ENCODE results near the gene OTOA. TPM values are rescaled to one million over a fixed set of nuclear protein-coding genes. Genes with fewer than 3 reads are reported as not detected.
A peak's percentile ranks its signal among the peaks of the same experiment; 100 is the strongest.
"Not testable (repeated sequence)": the region's sequence is repeated elsewhere in the genome, so short reads cannot be mapped to it uniquely, and the experiment has no call there.

The OTOA gene
- total RNA-seq, 1 experiment from 2014 or later, result 0.10 TPM

DNA sequence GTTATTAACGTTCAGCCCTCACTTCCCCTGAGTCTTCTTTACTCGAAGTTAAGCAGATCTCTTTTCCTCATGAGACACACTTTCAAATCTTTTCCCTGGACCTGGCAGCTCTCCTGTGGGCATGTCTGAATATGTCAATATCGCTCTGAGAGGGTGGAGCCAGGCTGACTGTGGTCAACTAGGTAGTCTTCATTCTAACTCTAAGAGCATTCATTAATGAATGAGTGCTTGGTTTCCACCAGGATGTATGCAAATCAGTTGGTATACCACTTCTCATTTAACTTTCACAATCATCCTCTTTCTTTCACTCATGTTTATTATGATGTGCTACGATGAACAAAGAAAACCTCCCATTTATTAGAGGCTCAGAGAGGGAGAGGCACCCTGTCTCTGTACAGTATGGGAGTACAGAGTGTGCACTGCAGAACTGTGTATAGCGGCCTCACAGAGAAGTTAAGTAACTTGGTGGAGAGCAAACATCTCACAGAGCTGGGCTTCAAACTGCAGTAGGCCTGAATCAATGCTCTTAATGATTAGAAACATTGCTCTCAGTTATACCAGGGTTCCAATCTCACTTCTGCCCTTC, 39.9 kb downstream of the OTOA start:
- in situ Hi-C loops (cut with HindIII; ENCODE audit: low sequenced_read_pairs), result no loop called here
- DNase-seq (ENCODE audit: low spot score), result no peak

DNA sequence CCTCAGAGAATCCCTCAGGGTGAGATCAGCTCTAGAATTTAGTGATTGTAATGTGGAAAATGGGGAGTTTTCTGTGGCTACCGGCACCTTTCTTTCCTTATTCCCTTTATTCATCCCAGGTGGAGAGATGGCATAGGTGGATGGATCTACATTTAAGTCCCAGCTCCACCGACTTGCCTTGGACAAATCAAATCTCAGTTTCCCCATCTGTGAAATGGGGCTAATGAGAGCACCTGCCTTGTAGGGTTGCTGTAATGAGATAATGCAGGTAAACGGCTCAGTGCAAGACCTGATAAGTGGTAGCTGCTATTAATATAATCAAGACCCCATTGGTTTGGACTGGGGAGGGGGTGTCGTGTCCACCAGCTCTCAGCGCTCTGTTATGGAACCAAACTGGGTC, 40.5 kb downstream of the OTOA start:
- in situ Hi-C loops (cut with HindIII; ENCODE audit: low sequenced_read_pairs), result no loop called here
- no peak for DNase-seq (ENCODE audit: low spot score)

DNA sequence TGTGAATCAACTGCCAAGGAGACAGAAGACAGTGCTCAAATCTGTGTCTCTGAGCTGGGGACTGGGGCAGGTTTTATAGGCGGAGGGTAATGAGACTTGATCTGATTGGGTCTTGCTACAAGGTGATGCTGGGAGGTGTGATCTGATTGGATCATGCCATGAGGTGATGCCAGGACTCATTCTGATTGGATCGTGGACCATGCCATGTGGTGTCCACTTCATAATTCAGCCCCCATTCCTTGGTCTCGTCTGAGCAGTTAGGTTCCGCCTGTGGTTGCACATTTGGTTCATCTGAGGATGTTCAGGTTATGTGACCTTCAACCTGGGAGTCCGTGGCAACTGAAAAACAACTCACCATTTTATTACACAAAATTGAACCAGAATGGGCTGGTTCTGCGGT, 41.0 kb downstream of the OTOA start:
- in situ Hi-C loops (cut with HindIII; ENCODE audit: low sequenced_read_pairs), result no loop called here
- DNase-seq (ENCODE audit: low spot score), result no peak

DNA sequence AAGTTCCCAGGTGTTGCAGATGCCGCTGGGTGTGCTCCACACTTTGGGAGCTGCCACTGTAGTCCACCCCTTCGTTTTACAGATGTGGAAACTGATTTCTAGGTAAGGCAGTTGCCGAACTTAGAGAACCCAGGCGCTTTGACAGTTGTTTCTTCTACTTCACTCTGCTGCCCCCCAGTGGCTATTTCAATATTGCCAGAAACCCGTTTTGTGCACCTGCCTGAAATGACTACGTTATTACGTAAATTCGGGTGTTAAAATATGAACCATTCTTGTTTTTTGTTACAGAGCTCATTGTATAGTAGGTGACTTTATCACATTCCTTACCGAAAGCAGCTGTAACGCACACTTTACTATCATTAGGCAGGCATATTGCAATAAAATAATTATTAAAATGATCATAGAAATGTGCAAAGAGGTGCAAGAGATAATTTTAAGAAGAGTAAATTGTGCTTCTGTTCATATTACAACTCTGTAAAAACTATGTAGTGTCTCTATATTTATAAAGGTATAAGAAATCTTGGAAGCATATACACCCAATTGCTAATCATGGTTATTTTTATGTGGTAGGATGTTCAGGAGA, 44.9 kb downstream of the OTOA start:
- peak; percentile 81 for DNase-seq (ENCODE audit: low spot score)
- in situ Hi-C loops (cut with HindIII; ENCODE audit: low sequenced_read_pairs), result no loop called here

DNA sequence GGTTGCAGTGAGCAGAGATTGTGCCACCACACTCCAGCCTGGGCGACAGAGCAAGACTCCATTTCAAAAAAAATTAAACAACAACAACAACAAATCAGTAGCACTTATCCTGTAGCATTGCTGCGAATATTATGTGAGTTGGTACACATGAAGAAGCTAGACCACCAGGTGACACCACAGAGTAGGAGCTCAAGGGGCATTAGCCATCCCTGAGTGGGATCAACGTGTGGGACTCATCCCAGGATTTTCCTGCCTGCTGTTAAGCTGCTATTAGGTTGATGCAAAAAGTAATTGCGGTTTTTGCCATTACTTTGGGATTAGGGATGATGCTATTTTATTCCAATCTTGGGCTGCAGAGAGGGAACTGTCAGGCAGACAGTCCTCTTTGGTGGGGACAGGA, 47.2 kb downstream of the OTOA start:
- in situ Hi-C loops (cut with HindIII; ENCODE audit: low sequenced_read_pairs), result no loop called here
- no peak for DNase-seq (ENCODE audit: low spot score)

DNA sequence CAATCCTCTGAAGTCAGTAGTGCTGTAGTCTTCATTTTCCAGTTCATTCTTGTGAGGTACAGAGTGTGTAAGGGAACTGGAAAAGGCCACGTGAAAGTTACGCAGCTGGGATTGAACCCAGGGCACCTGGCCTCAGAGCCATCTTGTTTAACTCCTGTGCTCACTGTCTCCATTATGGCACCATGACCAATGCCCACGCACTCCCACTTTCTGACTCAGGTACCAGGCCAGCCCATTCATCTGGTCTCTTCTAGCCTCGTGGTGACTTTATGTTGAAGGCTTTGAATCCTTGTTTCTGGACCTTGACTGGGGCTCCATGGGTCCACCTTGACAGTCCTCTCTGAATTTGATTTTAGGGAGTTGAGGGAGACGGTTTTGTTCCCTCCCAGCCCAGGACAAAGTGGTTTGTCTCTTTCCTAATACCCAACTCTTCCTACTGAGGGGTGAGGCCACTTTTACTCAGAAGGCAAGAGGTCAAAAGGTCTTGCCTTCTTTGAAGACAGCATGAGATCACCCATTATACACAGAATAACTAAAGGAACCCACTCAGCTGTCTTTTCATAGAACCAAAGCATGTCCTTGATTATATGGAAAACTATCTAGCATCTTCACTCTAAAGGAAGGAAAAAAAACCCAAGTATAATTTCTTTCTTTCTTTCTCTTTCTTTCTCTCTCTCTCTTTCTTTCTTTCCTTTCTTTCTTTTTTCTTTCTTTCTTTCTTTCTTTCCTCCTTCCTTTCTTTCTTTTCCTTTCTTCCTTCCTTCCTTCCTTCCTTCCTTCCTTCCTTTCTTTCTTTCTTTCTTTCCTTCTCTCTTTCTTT, 50.0 kb downstream of the OTOA start:
- in situ Hi-C loops (cut with HindIII; ENCODE audit: low sequenced_read_pairs), result no loop called here
- DNase-seq (ENCODE audit: low spot score), result no peak

DNA sequence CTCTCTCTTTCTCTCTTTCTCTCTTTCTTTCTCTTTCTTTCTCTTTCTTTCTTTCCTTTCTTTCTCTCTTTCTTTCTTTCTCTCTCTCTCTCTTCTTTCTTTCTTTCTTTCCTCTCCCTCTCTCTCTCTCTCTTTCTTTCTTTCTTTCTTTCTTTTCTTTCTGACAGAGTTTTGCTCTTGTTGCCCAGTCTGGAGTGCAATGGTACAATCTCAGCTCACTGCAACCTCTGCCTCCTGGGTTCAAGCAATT, 50.5 kb downstream of the OTOA start:
- DNase-seq (ENCODE audit: low spot score); in situ Hi-C loops (cut with HindIII; ENCODE audit: low sequenced_read_pairs): not testable (repeated sequence)

DNA sequence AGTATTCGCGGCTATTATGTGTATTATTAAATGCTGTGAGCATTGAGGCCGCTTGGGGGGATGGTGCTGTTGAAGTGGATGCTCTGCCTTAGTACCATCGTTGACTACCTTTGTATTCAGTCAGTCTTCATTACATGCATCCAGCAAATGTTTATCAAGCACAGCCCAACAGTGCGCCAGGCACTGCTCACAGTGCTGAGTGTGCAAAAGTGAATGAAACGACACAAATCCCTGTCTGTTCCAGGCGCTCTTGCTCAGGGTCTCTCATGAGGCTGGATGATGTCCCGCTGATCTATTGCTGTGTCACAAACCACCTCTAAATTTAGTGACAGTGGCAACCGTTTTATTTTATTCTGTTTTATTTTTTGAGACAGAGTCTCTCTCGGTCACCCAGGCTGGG, 53.8 kb downstream of the OTOA start:
- no peak for DNase-seq (ENCODE audit: low spot score)
- in situ Hi-C loops (cut with HindIII; ENCODE audit: low sequenced_read_pairs), result no loop called here

DNA sequence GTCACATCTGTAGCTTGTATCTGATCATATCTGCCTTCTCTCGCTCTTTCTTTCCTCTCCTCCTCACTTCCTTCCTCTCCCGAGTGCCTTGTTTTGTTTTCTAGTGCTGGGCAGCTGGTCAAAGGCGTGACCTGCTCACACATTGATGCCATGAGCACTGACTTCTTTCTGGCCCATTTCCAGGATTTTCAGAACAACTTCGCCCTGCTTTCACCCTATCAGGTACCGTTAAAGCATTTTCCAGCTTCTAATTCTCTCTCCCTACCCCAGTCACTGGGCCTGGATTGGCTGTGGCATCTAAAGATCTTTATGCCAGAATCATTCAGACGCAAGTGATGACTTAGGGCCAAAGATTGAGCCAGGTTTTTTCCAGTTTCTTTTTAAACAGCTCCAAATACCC, 55.5 kb downstream of the OTOA start:
- in situ Hi-C loops (cut with HindIII; ENCODE audit: low sequenced_read_pairs), result no loop called here
- peak; percentile 27 for DNase-seq (ENCODE audit: low spot score)

DNA sequence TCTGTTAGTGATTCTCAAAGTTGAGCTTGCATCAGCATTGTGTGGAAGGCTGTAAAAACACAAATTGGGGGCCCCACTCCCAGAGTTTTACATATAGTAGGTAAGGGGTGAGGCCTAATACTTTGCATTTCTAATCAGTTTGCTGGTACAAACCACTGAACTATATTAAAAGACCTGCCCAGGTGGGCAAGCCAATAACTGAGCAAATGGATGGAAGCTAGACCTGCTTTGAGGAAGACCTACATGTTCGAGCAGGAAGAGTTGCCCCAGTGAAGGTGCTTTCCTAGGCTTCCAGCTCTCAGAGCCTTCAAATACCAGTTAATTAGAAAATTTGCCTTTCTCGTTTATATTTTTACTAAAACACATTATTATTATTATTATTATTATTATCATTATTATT, 56.8 kb downstream of the OTOA start:
- in situ Hi-C loops (cut with HindIII; ENCODE audit: low sequenced_read_pairs), result no loop called here

DNA sequence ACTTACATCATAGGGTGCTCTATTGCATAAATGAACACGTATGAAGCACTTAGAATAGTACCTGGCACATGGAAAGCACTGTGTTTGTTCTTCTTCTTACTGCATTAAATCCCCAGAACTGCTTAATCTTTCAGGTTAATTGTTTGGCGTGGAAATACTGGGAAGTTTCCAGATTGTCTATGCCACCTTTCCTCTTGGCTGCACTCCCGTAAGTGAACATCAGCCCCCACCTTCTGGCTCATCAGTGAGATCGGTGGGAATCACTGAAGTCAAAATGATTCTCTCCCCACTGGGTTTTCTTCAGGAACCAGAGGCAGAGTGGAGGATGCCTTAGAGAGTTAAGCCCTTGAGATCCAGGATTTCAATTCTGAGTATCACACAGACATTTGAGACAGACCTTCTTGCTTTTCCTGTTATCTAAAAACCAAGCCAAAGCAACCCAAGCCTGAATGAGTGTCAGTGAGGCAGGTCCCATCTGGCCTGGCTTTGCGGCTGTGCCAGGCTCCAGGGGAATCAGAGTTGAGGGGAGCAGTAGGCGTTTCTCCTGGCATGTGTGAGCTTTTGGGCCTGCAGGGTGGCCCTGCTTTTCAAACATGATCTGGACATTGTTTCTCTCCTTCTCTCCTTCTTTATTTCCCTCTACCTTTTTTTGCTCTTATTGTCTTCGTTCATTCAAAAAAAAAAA, 59.1 kb downstream of the OTOA start:
- in situ Hi-C loops (cut with HindIII; ENCODE audit: low sequenced_read_pairs), result no loop called here
- DNase-seq (ENCODE audit: low spot score), result peak; percentile 90

More for the DNA sequence above, 56.8 kb downstream of the OTOA start:
- DNase-seq (ENCODE audit: low spot score), result no peak

DNA sequence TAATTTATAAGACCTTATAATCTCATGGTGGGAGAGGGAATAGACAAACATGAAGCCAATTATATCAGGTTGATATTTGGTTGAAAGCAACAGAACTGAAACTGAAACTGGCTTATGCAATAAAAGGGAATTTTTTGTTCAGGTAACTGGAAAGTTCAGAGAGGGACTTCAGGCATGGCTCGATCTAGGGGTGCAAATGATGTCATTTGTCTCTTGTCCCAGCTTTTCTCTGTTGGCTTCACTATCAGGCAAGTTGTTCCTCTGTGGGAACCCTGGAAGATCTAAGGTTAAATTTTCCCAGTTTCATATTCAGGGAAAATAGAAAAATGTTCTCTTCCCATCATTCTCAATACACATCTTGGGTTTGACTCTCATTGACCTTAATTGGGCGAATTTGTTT, 59.8 kb downstream of the OTOA start:
- DNase-seq (ENCODE audit: low spot score), result no peak
- in situ Hi-C loops (cut with HindIII; ENCODE audit: low sequenced_read_pairs), result no loop called here

DNA sequence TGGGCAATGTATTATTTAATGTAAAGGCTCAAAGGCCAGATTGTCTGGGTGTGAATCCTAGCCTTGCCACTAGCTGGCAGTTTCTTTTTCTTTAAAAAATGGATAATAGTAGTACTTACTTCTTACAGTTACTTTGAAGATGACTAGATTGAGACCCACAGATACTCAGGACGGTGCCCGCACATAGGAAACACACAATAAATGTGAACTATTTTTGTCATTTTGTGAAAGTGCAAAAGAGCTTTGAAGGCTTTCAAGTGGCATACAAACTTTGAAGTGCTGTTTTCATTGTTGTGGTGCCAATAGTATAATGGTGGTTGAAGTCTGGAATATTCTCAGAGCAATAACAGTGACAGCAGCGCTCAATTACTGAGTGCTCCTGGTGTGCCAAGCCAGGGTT, 63.6 kb downstream of the OTOA start:
- in situ Hi-C loops (cut with HindIII; ENCODE audit: low sequenced_read_pairs), result no loop called here

DNA sequence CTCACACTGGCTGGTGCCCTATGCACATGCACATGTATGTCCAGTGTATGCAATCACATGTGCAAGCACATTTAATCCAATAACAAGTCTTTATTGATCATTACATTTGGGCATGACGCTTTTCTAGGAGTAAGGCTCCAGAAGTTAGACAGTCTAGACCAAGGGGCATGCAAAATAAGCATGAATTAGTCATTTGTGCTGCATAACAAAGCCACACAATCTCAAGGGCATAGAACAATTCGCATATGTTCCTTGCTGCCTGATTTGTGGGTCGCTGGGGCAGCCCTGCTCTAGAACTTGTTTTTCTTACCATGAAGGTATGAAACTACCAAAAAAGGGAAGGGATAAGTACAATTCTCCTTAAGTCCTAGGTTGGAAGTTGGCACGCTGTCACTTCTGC, 67.5 kb downstream of the OTOA start:
- in situ Hi-C loops (cut with HindIII; ENCODE audit: low sequenced_read_pairs); DNase-seq (ENCODE audit: low spot score): not testable (repeated sequence)

More for the DNA sequence above, 63.6 kb downstream of the OTOA start:
- no peak for DNase-seq (ENCODE audit: low spot score)

DNA sequence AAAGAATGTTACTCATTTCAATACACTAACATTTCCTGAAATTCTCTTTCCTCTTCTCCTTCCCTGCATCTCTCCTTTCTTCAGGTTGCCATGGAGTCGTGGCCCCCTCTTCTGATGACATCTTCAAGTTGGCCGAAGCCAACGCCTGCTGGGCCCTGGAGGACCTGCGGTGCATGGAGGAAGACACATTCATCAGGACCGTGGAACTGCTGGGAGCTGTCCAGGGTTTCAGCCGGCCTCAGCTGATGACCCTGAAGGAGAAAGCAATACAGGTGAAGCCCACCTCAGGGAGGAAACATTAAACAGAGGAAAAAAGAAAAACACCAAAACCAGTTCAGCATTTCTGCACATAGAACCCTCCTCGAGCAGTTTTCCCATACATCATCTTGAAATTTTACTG, 76.9 kb downstream of the OTOA start:
- in situ Hi-C loops (cut with HindIII; ENCODE audit: low sequenced_read_pairs), result not testable (repeated sequence)

DNA sequence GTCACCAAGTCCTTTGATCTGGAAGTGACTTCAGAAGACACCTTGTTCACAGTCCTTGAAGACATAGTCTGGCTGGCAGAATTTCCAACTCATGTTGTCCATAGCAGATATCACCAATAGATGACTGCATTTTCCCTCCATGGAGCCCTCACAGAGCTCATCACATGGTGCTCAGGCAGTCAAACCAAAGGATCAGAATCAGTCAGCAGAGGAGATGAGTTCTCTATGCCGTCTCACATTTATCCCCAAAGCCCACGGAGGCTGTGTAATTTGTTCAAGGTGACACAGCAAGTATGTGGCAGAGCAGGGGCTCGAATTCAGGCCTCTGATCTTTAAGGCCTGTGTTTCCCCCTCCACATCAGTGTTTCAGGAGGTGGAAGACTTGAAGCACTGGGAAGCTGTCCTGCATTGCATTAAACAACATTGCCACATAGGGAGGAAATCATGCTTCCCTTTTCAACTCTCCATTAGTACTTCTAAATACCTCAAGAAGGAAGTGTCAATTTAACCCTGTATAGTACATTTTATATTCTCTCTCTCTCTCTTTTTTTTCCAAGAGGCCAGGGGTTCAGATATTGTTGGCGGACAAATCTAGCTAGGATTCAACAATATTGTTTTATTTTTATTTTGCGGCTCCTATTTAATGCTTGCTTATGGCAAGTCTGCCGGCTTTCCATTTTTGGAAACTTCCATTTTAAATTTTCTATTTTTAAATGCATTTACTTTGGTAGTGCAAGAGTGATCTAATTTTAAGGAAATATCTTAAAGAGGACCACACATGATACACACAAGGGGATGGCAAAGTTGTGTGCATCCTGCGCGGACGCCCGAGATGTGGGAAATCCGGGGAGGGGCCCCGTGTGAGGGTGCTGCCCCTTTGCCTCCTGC, 92.7 kb downstream of the OTOA start:
- in situ Hi-C loops (cut with HindIII; ENCODE audit: low sequenced_read_pairs), result not testable (repeated sequence)
- peak; percentile 2 for DNase-seq (ENCODE audit: low spot score)

More for the DNA sequence above, 76.9 kb downstream of the OTOA start:
- DNase-seq (ENCODE audit: low spot score), result not testable (repeated sequence)

DNA sequence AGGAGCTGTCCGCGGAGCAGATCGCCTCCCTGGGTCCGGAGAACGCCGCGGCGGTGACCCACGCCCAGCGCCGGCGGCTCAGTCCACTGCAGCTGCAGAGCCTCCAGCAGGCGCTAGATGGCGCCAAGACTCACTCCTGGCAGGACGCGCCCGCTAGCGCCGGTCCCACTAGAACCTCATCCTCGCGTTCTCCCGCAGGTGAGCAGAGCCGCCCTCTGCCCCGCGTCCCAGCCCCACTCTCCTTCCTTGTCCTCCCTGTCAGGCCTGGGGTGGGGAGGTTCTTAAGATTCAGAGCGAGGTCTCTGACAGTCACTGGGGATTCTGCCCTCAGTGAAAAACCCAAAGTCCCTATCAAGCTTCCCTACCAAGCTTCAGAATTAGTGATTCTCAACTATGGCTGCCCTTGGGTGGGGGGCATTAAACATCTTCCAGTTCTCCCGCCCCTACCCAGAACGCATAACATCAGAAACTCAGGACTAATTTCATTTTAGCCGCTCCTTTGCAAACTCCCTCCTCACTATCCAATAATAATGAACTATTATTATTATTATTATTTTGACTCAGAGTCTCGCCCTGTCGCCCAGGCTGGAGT, 93.4 kb downstream of the OTOA start:
- DNase-seq (ENCODE audit: low spot score); in situ Hi-C loops (cut with HindIII; ENCODE audit: low sequenced_read_pairs): not testable (repeated sequence)

DNA sequence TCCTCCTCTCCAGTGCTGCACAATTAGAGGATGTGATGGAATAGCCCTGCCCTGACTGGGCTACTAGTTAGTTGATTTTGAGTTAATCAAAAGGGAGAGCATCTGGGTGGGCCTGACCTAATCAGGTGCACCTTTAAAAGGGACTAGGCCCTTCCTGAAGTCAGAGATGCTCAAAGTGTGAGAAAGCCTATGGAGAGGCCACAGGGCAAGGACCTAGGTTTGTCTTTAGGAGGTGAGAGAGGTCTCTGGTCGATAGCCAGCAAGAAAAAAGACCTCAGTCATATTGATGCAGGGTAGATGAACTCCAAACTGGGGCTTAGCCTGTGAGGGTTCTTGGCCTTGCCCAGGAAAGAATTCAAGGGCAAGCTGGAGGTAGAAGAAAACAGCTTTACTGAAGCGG, 104.5 kb downstream of the OTOA start:
- in situ Hi-C loops (cut with HindIII; ENCODE audit: low sequenced_read_pairs); DNase-seq (ENCODE audit: low spot score): not testable (repeated sequence)

DNA sequence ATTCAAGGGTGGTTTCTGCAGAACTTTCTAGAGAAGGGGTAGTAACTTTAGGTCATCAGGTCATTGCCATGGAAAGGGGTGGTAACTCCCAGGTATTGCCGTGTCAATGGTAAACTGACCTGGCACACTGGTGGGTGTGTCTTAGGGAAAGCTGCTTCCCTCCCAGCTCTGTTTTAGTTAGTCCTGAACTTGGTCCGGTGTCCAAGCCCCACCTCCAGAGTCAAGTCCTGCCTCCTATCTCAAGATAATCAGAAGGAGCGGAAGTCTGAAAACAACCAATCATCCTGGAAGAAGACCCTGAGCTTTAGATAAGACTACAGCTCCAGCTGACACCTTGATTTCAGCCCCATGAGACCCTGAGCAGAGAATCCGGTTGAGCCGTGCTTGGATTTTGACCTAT, 105.0 kb downstream of the OTOA start:
- DNase-seq (ENCODE audit: low spot score); in situ Hi-C loops (cut with HindIII; ENCODE audit: low sequenced_read_pairs): not testable (repeated sequence)

All from G401 (cell line).